Astrocyte (in vitro differentiated cells and primary cell): Measurements from ENCODE around the gene C1QL4. TPM values are rescaled to one million over a fixed set of nuclear protein-coding genes. Genes with fewer than 3 reads are reported as not detected.

Experiments
- DNase-seq: peaks from one replicate; pipeline ENCODE4 v3.0.0-alpha.2; 2010; ENCODE audit warnings: low read depth
- FAIRE-seq: peaks from 2 replicates; lab custom pipeline; 2011; peaks lifted over from hg19 to GRCh38; lab: Jason Lieb, UNC
- H2AFZ ChIP-seq: 2 replicates; pipeline ENCODE4 v1.6.0; 2012; ENCODE audit warnings: low read depth, low read length, inconsistent platforms
- H3K27ac ChIP-seq: 2 replicates; pipeline ENCODE4 v1.5.1; 2011; ENCODE audit warnings: low read depth, low read length, inconsistent platforms
- H3K27me3 ChIP-seq: 2 replicates; pipeline ENCODE4 v1.6.0; 2011; ENCODE audit warnings: low read length, inconsistent platforms; ENCODE audit not compliant: insufficient read depth
- H3K36me3 ChIP-seq: 2 replicates; pipeline ENCODE4 v1.5.1; 2011; ENCODE audit warnings: low read length, inconsistent platforms; ENCODE audit not compliant: insufficient read depth
- H3K4me1 ChIP-seq: 2 replicates; pipeline ENCODE4 v1.5.1; 2011; ENCODE audit warnings: low read length, inconsistent platforms; ENCODE audit not compliant: insufficient read depth
- H3K4me2 ChIP-seq: 2 replicates; pipeline ENCODE4 v1.6.0; 2012; ENCODE audit warnings: low read length, inconsistent platforms
- H3K4me3 ChIP-seq: 2 replicates; pipeline ENCODE4 v1.5.1; 2011; ENCODE audit warnings: low read depth, mild to moderate bottlenecking, low read length, inconsistent platforms; ENCODE audit not compliant: insufficient read depth
- H3K79me2 ChIP-seq: 2 replicates; pipeline ENCODE4 v1.6.0; 2012; ENCODE audit warnings: mild to moderate bottlenecking, low read length, inconsistent platforms; ENCODE audit not compliant: insufficient read depth
- H3K9ac ChIP-seq: 2 replicates; pipeline ENCODE4 v1.6.0; 2012; ENCODE audit warnings: mild to moderate bottlenecking, low read length, inconsistent platforms
- H3K9me3 ChIP-seq: 2 replicates; pipeline ENCODE4 v1.5.1; 2012; ENCODE audit warnings: low read depth, mild to moderate bottlenecking, low read length, inconsistent platforms; ENCODE audit not compliant: insufficient read depth
- H4K20me1 ChIP-seq: 2 replicates; pipeline ENCODE4 v1.6.0; 2012; ENCODE audit warnings: low read length, inconsistent platforms; ENCODE audit not compliant: insufficient read depth
- H3K27ac Mint-ChIP-seq: one replicate; pipeline ENCODE4 v1.8.0; 2021; ENCODE audit warnings: mild to moderate bottlenecking, mixed read lengths; ENCODE audit not compliant: unreplicated experiment
- H3K27me3 Mint-ChIP-seq: one replicate; pipeline ENCODE4 v1.8.0; 2021; ENCODE audit warnings: low read depth, mixed read lengths; ENCODE audit not compliant: unreplicated experiment
- H3K36me3 Mint-ChIP-seq: one replicate; pipeline ENCODE4 v1.8.0; 2021; ENCODE audit warnings: low read depth, mixed read lengths; ENCODE audit not compliant: unreplicated experiment
- H3K4me1 Mint-ChIP-seq: one replicate; pipeline ENCODE4 v1.8.0; 2021; ENCODE audit warnings: low read depth, mixed read lengths; ENCODE audit not compliant: unreplicated experiment
- H3K4me3 Mint-ChIP-seq: one replicate; pipeline ENCODE4 v1.8.0; 2021; ENCODE audit warnings: mild to moderate bottlenecking, moderate library complexity, mixed read lengths; ENCODE audit not compliant: unreplicated experiment
- H3K9me3 Mint-ChIP-seq: one replicate; pipeline ENCODE4 v1.8.0; 2021; ENCODE audit warnings: mild to moderate bottlenecking, mixed read lengths; ENCODE audit not compliant: unreplicated experiment
- CTCF ChIP-seq: IDR thresholded peaks from 2 replicates; pipeline ENCODE4 v1.5.1; 2011; ENCODE audit warnings: low read depth, mild to moderate bottlenecking, inconsistent platforms, low read length, moderate library complexity; ENCODE audit not compliant: insufficient read depth
- EZH2 ChIP-seq: IDR thresholded peaks from 2 replicates; pipeline ENCODE4 v1.6.1; 2012; ENCODE audit warnings: mild to moderate bottlenecking, low read length, inconsistent platforms; ENCODE audit not compliant: insufficient read depth
- total RNA-seq: library from RNA; stranded (reverse); gene quantifications from 2 replicates; pipeline ENCODE4 v1.2.1, GENCODE V29; 2021

Gene C1QL4
- total RNA-seq, 1 donor from 2014 or later = 0.09 TPM

GRCh38 chr12:49375406-49375805, 38.4 kb upstream of the C1QL4 start:
- Histone ChIP-seq H3K9me3 (no peaks in the 10 kb centered on the region), H3K36me3 (peaks cover 2% of the 10 kb centered on the region), H3K9ac (no peak overlapping the region), H3K4me2 (no peak overlapping the region), H3K79me2 (peaks cover 96% of the 10 kb centered on the region), H3K27ac (no peak overlapping the region), H3K27me3 (no peaks in the 10 kb centered on the region), H3K4me3 (no peak overlapping the region), H2AFZ (no peak overlapping the region), H4K20me1 (peaks cover 71% of the 10 kb centered on the region), H3K4me1 (no peaks in the 10 kb centered on the region)
- Mint-ChIP-seq H3K27ac (no peak overlapping the region), H3K36me3 (peaks cover 4% of the 10 kb centered on the region), H3K27me3 (no peaks in the 10 kb centered on the region), H3K4me1 (peaks cover 6% of the 10 kb centered on the region), H3K9me3 (no peaks in the 10 kb centered on the region), H3K4me3 (no peak overlapping the region)
- no peak for DNase-seq
- no peak for FAIRE-seq
- no peak for TF ChIP-seq EZH2
- TF ChIP-seq CTCF = no peak

- Histone ChIP-seq H3K4me3 (no peak overlapping the region), H3K9ac (no peak overlapping the region), H3K36me3 (peaks cover 2% of the 10 kb centered on the region), H3K27ac (no peak overlapping the region), H2AFZ (no peak overlapping the region), H3K4me1 (peaks cover 18% of the 10 kb centered on the region), H3K27me3 (no peaks in the 10 kb centered on the region), H4K20me1 (peaks cover 70% of the 10 kb centered on the region), H3K9me3 (no peaks in the 10 kb centered on the region), H3K79me2 (peaks cover 80% of the 10 kb centered on the region), H3K4me2 (no peak overlapping the region)
- Mint-ChIP-seq H3K27ac (no peak overlapping the region), H3K36me3 (peaks cover 4% of the 10 kb centered on the region), H3K4me1 (peaks cover 14% of the 10 kb centered on the region), H3K27me3 (no peaks in the 10 kb centered on the region), H3K9me3 (no peaks in the 10 kb centered on the region), H3K4me3 (no peak overlapping the region)
- DNase-seq (no peak), FAIRE-seq (no peak)
- TF ChIP-seq CTCF (no peak), EZH2 (no peak)
Observed at GRCh38 chr12:49370539-49370938, 33.6 kb upstream of the C1QL4 start.

GRCh38 chr12:49369411-49370145, 32.6 kb upstream of the C1QL4 start:
- H2AFZ ChIP-seq = no peak overlapping the region
- peak overlapping the region; percentile 88 for H3K4me2 ChIP-seq
- H3K9ac ChIP-seq = peak overlapping the region; percentile 30
- TF ChIP-seq CTCF (peak; percentile 40), EZH2 (no peak)
- H3K4me3 ChIP-seq = peak overlapping the region; percentile 12
- no peaks in the 10 kb centered on the region for H3K9me3 Mint-ChIP-seq
- H3K9me3 ChIP-seq = no peaks in the 10 kb centered on the region
- DNase-seq (peak; percentile 25), FAIRE-seq (no peak)
- no peaks in the 10 kb centered on the region for H3K27me3 Mint-ChIP-seq
- H3K27ac ChIP-seq = no peak overlapping the region
- peaks cover 4% of the 10 kb centered on the region for H3K36me3 Mint-ChIP-seq
- H3K36me3 ChIP-seq = peaks cover 2% of the 10 kb centered on the region
- peaks cover 61% of the 10 kb centered on the region for H4K20me1 ChIP-seq
- H3K79me2 ChIP-seq = peaks cover 70% of the 10 kb centered on the region
- peaks cover 27% of the 10 kb centered on the region for H3K4me1 ChIP-seq
- H3K27ac Mint-ChIP-seq = no peak overlapping the region
- peaks cover 12% of the 10 kb centered on the region for H3K4me1 Mint-ChIP-seq
- peak overlapping the region; percentile 96 for H3K4me3 Mint-ChIP-seq
- no peaks in the 10 kb centered on the region for H3K27me3 ChIP-seq
